Adrenal gland (tissue), 5 donors: Measurements from ENCODE around the gene LNPEP.

Experiments
- POLR2A ChIP-seq, 2 donors: fragments of 450-650 bp; IDR thresholded peaks; one replicate each; pipeline ENCODE4 v1.6.1; 2017; ENCODE audit warnings: antibody characterized with exemption in 2 of 2, mild to moderate bottlenecking in 2 of 2, moderate library complexity in 1 of 2
- TF ChIP-seq, protein P1 (sequence below), 6 experiments: fragments of 450-650 bp in 4 of 6; fragments of 200-600 bp in 2 of 6; sonication (generic) in 1 of 6; IDR thresholded peaks; 1 replicate in 5 of 6; 2 replicates in 1 of 6; pipeline versions ENCODE4 v1.5.1 to v1.8.0; 2016 to 2021; ENCODE audit warnings: antibody characterized with exemption in 6 of 6, mild to moderate bottlenecking in 2 of 6, moderate library complexity in 1 of 6
- donor health status: DM: no; HTN: no; CAD: no.

DNA sequence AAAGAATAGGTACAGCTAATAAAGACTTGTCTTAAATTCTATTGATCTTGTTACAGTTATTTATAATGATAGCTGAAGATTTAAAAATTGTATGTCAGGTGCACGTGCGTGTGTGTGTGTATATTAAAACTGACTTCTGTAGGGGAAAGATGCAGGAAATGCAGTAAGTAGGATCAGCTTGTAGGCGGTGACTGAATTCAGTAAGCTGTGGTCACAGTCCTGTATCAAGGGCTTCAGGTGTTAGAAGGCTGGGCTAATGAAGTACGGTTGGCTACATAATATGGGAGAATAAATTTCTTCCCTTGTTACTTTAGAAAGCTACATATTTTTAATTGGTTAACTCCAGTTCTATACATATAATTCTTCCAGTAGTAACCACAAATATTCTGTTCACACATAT lies 54.2 kb downstream of the LNPEP start:
- TF ChIP-seq, protein P1, sequence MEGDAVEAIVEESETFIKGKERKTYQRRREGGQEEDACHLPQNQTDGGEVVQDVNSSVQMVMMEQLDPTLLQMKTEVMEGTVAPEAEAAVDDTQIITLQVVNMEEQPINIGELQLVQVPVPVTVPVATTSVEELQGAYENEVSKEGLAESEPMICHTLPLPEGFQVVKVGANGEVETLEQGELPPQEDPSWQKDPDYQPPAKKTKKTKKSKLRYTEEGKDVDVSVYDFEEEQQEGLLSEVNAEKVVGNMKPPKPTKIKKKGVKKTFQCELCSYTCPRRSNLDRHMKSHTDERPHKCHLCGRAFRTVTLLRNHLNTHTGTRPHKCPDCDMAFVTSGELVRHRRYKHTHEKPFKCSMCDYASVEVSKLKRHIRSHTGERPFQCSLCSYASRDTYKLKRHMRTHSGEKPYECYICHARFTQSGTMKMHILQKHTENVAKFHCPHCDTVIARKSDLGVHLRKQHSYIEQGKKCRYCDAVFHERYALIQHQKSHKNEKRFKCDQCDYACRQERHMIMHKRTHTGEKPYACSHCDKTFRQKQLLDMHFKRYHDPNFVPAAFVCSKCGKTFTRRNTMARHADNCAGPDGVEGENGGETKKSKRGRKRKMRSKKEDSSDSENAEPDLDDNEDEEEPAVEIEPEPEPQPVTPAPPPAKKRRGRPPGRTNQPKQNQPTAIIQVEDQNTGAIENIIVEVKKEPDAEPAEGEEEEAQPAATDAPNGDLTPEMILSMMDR (IDR thresholded peaks at IDR 0.05) = no peak
- no peak for TF ChIP-seq POLR2A (IDR thresholded peaks at IDR 0.05)
